Uterus (tissue), 4 donors: ENCODE data around the gene PTPRN2. TPM values are rescaled to one million over a fixed set of nuclear protein-coding genes. Genes with fewer than 3 reads are reported as not detected.

Experiments used
- DNase-seq, 2 donors: peaks; one replicate each; pipeline ENCODE4 v3.0.0-alpha.2; 2019 to 2020
- H3K27ac ChIP-seq, 2 donors: fragments of 200-600 bp; sonication (generic); 1 replicate in 1 of 2; 2 replicates in 1 of 2; pipeline ENCODE4 v1.5.1; 2016 to 2018
- H3K27me3 ChIP-seq, 2 donors: fragments of 200-600 bp; sonication (generic); one replicate each; pipeline ENCODE4 v1.5.1; 2018 to 2019; ENCODE audit warnings: control low read depth in 1 of 2
- H3K36me3 ChIP-seq, 2 donors: fragments of 200-600 bp; sonication (generic); one replicate each; pipeline ENCODE4 v1.5.1; 2019; ENCODE audit warnings: control low read depth in 1 of 2
- H3K4me1 ChIP-seq, 2 donors: fragments of 200-600 bp; sonication (generic); one replicate each; pipeline ENCODE4 v1.5.1; 2018 to 2019; ENCODE audit warnings: control low read depth in 1 of 2
- H3K4me3 ChIP-seq, 2 donors: fragments of 200-600 bp; sonication (generic); 1 replicate in 1 of 2; 2 replicates in 1 of 2; pipeline ENCODE4 v1.5.1; 2018 to 2019; ENCODE audit warnings: mild to moderate bottlenecking in 1 of 2
- H3K9me3 ChIP-seq, 2 donors: fragments of 200-600 bp; sonication (generic); one replicate each; pipeline ENCODE4 v1.5.1; 2019; ENCODE audit warnings: control low read depth in 1 of 2
- POLR2A ChIP-seq, 2 donors: fragments of 450-650 bp; IDR thresholded peaks; one replicate each; pipeline ENCODE4 v1.6.1; 2016; ENCODE audit warnings: antibody characterized with exemption in 2 of 2, mild to moderate bottlenecking in 1 of 2, moderate library complexity in 1 of 2
- intact Hi-C: fragments of 100-400 bp; cut with DNase I; formaldehyde crosslinking; loops from one replicate; pipeline ENCODE4 v1.15.1; 2023; ENCODE audit warnings: low total_unique reads
- total RNA-seq, 4 donors: library from RNA; depleted of rRNA in 3 of 4; stranded (reverse); fragments of >200 nt in 3 of 4; gene quantifications; one replicate each; pipeline versions ENCODE4 v1.1.0 to v1.2.4, GENCODE V29; 2014 to 2023
- TF ChIP-seq, protein P1 (sequence below), 4 experiments: fragments of 200-600 bp in 2 of 4; fragments of 450-650 bp in 2 of 4; sonication (generic) in 2 of 4; IDR thresholded peaks; one replicate each; pipeline ENCODE4 v1.5.1; 2016 to 2019; ENCODE audit warnings: antibody characterized with exemption in 4 of 4, mild to moderate bottlenecking in 2 of 4, moderate library complexity in 1 of 4
- donor health status: DM: yes; HTN: yes; CAD: no.

Gene PTPRN2
- total RNA-seq, 4 donors from 2014 or later, result 1.2 to 5.2 (median 2.3) TPM

DNA sequence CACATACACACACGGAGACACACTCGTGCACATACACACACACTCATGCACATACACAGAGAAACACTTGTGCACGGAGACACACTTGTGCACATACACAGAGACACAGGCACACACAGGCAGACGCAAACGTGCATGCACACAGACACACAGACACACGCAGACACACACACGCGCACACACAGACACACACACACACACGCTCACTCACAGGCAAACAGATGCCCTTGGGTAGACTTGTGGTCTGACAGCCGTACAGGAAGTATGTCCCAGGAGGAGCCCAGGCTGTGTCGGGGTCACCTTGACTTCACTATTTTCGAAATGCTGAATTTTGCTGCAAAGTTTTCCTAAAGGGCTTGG lies 712.8 kb downstream of the PTPRN2 start:
- TF ChIP-seq POLR2A (IDR thresholded peaks at IDR 0.05), result no peak
- TF ChIP-seq, protein P1, sequence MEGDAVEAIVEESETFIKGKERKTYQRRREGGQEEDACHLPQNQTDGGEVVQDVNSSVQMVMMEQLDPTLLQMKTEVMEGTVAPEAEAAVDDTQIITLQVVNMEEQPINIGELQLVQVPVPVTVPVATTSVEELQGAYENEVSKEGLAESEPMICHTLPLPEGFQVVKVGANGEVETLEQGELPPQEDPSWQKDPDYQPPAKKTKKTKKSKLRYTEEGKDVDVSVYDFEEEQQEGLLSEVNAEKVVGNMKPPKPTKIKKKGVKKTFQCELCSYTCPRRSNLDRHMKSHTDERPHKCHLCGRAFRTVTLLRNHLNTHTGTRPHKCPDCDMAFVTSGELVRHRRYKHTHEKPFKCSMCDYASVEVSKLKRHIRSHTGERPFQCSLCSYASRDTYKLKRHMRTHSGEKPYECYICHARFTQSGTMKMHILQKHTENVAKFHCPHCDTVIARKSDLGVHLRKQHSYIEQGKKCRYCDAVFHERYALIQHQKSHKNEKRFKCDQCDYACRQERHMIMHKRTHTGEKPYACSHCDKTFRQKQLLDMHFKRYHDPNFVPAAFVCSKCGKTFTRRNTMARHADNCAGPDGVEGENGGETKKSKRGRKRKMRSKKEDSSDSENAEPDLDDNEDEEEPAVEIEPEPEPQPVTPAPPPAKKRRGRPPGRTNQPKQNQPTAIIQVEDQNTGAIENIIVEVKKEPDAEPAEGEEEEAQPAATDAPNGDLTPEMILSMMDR (IDR thresholded peaks at IDR 0.05), result no peak
- no peak for DNase-seq
- Histone ChIP-seq H3K4me1 (no peaks in the 10 kb centered on the region), H3K27ac (no peak overlapping the region), H3K9me3 (no peaks in the 10 kb centered on the region), H3K4me3 (no peak overlapping the region), H3K27me3 (no peaks in the 10 kb centered on the region), H3K36me3 (no peaks in the 10 kb centered on the region)
- intact Hi-C loops, result no loop called here

DNA sequence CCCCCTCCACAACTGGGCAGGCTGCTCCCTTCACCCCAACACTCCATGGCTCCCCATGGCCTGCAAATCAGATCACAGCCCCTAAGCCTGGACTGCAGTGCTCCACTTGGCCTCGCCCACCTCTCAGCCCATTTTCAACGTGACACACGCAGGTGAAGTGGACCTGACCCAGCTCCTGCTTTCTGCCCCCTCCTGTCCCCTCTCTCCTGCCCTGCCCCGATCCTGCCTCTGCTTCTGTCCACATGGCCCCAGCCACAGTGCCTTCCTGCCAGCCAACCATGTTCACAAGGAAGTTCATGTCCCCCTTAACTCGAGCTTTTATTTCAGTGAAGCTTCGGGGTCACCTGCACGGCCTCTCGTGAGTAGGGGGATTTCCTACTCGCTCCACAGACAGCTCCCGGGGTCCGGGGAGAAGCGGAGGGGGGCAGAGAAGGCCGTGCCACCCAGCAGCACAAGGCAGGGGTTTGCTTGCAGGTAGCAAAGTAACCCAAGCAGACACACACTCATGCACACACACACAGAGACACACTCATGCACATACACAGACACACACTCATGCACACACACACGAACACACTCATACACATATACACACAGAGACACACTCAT lies 713.3 kb downstream of the PTPRN2 start:
- Histone ChIP-seq H3K4me1 (no peaks in the 10 kb centered on the region), H3K27ac (no peak overlapping the region), H3K9me3 (no peaks in the 10 kb centered on the region), H3K27me3 (no peaks in the 10 kb centered on the region), H3K36me3 (no peaks in the 10 kb centered on the region), H3K4me3 (no peak overlapping the region)
- intact Hi-C loops, result no loop called here
- DNase-seq, result no peak
- no peak for TF ChIP-seq POLR2A (IDR thresholded peaks at IDR 0.05)
- TF ChIP-seq, protein P1 (IDR thresholded peaks at IDR 0.05), result no peak

DNA sequence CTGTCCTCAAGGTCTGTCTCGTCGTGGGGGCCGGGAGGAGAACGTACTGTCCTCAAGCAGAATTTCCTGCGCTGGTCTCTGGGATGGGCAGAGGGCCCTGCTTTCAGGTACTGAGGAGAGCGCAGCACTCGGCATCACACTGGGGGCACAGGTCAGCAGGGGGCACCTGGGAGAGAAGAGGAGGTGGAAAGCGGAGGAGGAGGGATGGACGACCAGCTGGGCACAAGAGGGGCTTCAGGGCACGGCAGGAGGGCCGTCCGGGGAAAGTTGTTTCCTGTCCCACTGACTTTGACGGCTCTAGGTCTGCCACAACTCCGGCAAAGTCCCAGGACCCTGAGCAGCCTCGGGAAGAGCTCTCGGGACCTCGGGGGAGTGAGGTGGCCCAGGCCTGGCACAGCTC lies 714.0 kb downstream of the PTPRN2 start:
- Histone ChIP-seq H3K27ac (no peak overlapping the region), H3K36me3 (no peaks in the 10 kb centered on the region), H3K4me3 (no peak overlapping the region), H3K27me3 (no peaks in the 10 kb centered on the region), H3K9me3 (no peaks in the 10 kb centered on the region), H3K4me1 (no peaks in the 10 kb centered on the region)
- TF ChIP-seq, protein P1 (IDR thresholded peaks at IDR 0.05), result no peak
- TF ChIP-seq POLR2A (IDR thresholded peaks at IDR 0.05), result no peak
- intact Hi-C loops, result no loop called here
- no peak for DNase-seq

DNA sequence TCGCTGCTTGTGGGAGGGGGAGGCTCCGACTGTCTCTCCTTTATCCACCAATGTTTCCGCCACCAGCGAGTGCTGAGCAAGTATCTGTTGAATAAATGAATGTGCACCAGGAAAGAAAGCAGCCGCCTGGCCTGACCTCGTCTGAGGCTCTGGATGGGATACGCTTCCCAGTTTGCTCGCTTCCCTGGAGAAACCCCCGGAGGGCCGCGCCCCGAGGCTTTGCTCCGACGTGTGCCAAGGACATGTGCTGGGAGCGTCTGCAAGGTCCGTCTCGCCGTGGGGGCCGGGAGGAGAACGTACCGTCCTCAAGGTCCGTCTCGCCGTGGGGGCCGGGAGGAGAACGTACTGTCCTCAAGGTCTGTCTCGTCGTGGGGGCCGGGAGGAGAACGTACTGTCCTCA lies 714.4 kb downstream of the PTPRN2 start:
- intact Hi-C loops, result no loop called here
- no peak for TF ChIP-seq POLR2A (IDR thresholded peaks at IDR 0.05)
- TF ChIP-seq, protein P1 (IDR thresholded peaks at IDR 0.05), result no peak
- H3K4me3 ChIP-seq, result no peak overlapping the region
- H3K27me3 ChIP-seq, result no peaks in the 10 kb centered on the region
- DNase-seq, result no peak
- H3K36me3 ChIP-seq, result no peaks in the 10 kb centered on the region
- no peak overlapping the region for H3K27ac ChIP-seq
- no peaks in the 10 kb centered on the region for H3K9me3 ChIP-seq
- H3K4me1 ChIP-seq, result no peaks in the 10 kb centered on the region

DNA sequence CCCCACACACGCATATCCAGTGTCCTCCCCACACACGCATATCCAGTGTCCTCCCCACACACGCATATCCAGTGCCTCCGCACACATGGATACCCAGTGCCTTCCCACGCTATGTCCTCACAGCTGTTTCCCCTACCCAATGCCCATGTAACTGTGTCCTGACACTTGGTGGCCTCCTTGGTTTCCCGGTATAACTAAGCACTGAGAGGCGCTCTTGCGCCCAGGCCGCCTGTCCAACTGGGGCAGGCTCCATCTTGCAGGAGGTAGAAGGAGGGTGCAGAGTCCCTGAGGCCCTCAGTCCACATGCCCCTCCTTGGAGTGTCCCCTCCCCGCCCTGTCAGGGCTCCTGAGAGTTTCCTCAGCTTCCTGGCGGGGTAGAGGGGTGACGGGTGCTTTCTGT lies 715.2 kb downstream of the PTPRN2 start:
- H3K36me3 ChIP-seq, result no peaks in the 10 kb centered on the region
- H3K4me3 ChIP-seq, result no peak overlapping the region
- TF ChIP-seq, protein P1 (IDR thresholded peaks at IDR 0.05), result no peak
- no peak for TF ChIP-seq POLR2A (IDR thresholded peaks at IDR 0.05)
- H3K27me3 ChIP-seq, result no peaks in the 10 kb centered on the region
- no peak overlapping the region for H3K27ac ChIP-seq
- DNase-seq, result no peak
- intact Hi-C loops, result no loop called here
- no peaks in the 10 kb centered on the region for H3K9me3 ChIP-seq
- no peaks in the 10 kb centered on the region for H3K4me1 ChIP-seq
